GM18868 (cell line): ENCODE results near the gene TTC27.

Source experiments
- ATAC-seq: cut with Tn5 transposase; IDR thresholded peaks from one replicate; pipeline ENCODE4 v1.9.1; 2021; ENCODE audit warnings: mild to moderate bottlenecking, moderate library complexity; ENCODE audit not compliant: unreplicated experiment

TTC27 gene

GRCh38 chr2:32804205-32804604 is 176.4 kb downstream of the TTC27 start:
- no peak for ATAC-seq

GRCh38 chr2:32805104-32806095 is 177.6 kb downstream of the TTC27 start:
- ATAC-seq, result no peak

GRCh38 chr2:32806857-32807256 is 179.0 kb downstream of the TTC27 start:
- no peak for ATAC-seq

GRCh38 chr2:32807662-32808061 is 179.8 kb downstream of the TTC27 start:
- no peak for ATAC-seq

- no peak for ATAC-seq
Observed at GRCh38 chr2:32810909-32811495, 183.2 kb downstream of the TTC27 start.

- no peak for ATAC-seq
Observed at GRCh38 chr2:32811696-32812095, 183.8 kb downstream of the TTC27 start.

- ATAC-seq, result no peak
Observed at GRCh38 chr2:32812316-32812715, 184.5 kb downstream of the TTC27 start.

GRCh38 chr2:32820088-32820487 is 192.2 kb downstream of the TTC27 start:
- ATAC-seq, result no peak

GRCh38 chr2:32820701-32821100 is 192.9 kb downstream of the TTC27 start:
- no peak for ATAC-seq

- ATAC-seq, result no peak
Observed at GRCh38 chr2:32824070-32824809, 196.4 kb downstream of the TTC27 start.

- no peak for ATAC-seq
Observed at GRCh38 chr2:32825291-32825712, 197.5 kb downstream of the TTC27 start.

- no peak for ATAC-seq
Observed at GRCh38 chr2:32830196-32830595, 202.3 kb downstream of the TTC27 start.

GRCh38 chr2:32832821-32833220 is 205.0 kb downstream of the TTC27 start:
- no peak for ATAC-seq

- no peak for ATAC-seq
Observed at GRCh38 chr2:32833709-32834108, 205.9 kb downstream of the TTC27 start.

GRCh38 chr2:32835148-32835547 is 207.3 kb downstream of the TTC27 start:
- ATAC-seq, result peak; percentile 54

GRCh38 chr2:32836933-32837332 is 209.1 kb downstream of the TTC27 start:
- ATAC-seq, result no peak

GRCh38 chr2:32838418-32838817 is 210.6 kb downstream of the TTC27 start:
- peak; percentile 83 for ATAC-seq

- ATAC-seq, result no peak
Observed at GRCh38 chr2:32838949-32839348, 211.1 kb downstream of the TTC27 start.

GRCh38 chr2:32841931-32842898 is 214.4 kb downstream of the TTC27 start:
- no peak for ATAC-seq

GRCh38 chr2:32843699-32844098 is 215.8 kb downstream of the TTC27 start:
- ATAC-seq, result no peak
